GM19023 (cell line): ENCODE measurements around the gene AKAP1.
"Not testable (repeated sequence)": the region's sequence is repeated elsewhere in the genome, so short reads cannot be mapped to it uniquely, and the experiment has no call there.

Experiments used
- ATAC-seq: cut with Tn5 transposase; IDR thresholded peaks from one replicate; pipeline ENCODE4 v1.9.1; 2021; ENCODE audit warnings: mild to moderate bottlenecking, moderate library complexity; ENCODE audit not compliant: unreplicated experiment

AKAP1 gene

DNA sequence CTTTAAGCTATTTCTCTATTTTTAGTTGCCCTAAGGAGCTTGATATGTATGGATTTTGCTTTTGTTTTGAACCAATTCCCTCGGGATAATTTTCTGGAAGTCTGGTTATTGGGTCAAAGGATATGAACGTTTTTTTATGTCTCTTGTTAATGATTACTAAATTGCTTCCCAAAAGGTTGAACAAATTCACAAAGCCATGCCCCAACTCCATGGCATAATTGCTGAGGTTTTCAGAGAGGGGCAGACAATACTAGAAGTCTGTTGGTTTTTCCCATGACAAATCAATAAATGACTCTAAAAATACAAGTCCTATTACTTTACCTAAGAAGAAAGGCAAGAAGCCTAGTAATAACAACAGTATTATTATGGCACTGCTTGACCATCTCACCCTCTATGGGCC, 11.4 kb upstream of the AKAP1 start:
- no peak for ATAC-seq

DNA sequence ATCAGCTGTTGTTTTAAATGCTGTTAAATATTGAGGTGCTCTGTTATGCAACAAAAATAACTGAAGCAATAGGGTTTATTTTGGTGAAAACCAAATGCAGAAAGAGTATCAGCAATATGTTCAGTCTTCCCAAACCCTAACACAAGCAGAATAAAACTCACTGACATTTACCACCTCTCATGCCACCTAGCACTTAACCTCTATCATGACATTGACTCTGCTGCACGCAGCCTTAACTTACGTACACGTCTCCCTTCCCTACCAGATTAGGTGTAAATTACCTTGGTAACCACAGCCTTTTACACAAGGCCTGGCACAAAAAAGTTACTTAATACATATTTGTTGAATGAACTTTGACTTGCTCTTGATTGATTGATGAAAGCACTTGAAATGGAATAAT, 9.9 kb upstream of the AKAP1 start:
- no peak for ATAC-seq

DNA sequence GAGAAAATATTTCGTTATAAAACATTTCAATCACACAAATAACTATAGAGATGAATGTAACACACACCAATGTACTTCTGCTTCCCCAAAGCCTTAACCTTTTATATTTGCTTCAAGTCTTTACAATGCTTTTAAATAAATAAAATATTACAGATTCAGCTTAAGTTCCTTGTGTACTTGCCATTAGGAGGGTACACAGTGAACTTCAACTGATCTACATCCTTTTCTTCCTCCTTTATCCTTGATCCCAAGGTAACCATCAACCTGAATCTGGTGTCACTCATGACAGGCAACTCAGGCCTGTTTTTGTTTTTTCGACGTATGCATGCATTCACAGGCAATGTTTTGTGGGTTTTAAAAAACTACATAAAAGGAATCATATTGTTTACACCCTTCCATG, 9.3 kb upstream of the AKAP1 start:
- no peak for ATAC-seq

DNA sequence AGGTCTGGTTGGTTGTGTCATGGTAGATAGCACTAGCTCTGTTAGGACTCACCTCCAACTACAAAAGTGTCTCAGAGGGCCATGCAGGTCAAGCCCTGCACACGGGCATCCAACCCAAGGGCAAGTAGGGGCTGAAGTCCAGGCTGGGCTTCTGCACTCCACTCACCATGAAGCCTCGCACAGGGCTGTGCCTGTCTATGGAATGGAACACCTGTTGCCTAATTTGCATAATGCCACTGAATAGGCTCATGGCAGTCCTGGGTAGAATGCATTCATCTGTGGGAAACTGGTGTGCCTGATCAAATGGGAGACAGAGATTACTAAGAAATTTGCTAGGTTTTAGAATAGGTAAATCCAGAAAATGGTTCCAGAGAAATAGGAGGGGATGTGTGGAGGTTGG, 8.0 kb upstream of the AKAP1 start:
- ATAC-seq = no peak

DNA sequence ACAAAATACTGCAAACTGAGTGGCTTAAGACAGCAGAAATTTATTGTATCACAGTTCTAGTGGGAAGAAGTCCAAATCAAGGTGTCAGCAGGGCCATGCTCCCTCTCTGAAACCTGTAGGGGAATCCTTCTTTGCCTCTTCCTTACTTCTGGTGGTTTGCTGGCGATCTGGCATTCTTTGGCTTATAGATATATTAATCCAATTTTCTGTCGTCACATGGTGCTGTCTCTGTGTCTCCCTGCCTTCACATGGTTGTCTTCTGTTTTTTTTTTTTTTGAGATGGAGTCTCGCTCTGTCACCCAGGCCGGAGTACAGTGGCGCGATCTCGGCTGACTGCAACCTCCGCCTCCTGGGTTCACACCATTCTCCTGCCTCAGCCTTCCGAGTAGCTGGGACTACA, 6.8 kb upstream of the AKAP1 start:
- no peak for ATAC-seq

DNA sequence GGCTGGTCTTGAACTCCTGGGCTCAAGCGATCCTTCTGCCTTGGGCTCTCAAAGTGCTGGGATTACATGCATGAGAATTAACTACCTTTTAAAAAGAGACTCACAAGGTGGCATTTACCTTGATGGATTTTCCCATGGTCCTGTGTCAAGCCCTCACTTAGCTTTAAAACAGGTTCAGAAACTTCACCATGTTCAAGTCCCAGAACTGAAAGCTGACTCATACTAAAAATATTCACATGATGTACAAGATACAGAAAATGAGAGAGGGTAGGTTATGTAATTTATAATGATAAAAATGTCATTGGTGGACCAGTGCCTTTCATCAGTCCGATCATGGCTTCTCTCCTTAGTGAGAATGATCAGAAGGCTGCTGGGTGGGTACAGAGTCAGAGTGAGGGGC, 4.3 kb upstream of the AKAP1 start:
- no peak for ATAC-seq

DNA sequence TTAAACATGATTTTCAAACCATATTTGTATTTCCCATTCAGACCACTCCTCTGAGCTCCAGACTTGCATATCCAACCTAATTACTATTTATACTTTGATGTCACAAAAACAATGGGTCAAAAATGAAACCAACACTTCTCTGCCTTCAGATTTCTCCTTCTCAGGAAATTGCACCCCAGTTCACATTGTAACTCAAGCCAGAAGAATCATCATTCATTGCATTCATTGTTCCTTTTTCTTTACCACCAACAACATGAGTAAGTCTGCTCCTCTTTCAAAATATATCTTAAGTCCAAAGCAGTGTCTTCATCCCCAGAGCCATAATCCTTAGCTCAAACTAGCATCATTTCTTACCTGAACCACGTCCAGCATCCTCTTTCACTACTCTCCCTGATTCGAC, 2.6 kb upstream of the AKAP1 start:
- no peak for ATAC-seq

DNA sequence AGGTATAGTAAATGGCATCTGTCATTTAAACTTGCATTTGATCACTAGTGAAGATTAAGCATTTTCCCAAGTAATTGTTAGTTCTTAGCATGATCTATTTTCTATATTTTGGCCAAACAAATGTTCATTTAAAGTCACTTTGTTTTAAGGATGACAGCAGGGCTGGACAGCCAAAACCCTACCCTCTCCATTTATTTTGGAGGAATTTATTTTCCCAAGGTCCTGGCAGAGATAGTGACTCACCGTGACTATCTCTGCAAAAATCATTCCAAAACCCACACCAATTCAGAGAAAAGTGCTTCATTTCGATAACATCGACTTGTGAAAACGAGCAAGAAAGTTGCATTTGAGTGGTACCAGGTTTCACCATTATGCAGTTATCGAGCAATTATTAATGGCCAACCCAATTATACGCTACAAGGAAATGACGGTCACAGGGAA, 665 bp upstream of the AKAP1 start:
- ATAC-seq = no peak

DNA sequence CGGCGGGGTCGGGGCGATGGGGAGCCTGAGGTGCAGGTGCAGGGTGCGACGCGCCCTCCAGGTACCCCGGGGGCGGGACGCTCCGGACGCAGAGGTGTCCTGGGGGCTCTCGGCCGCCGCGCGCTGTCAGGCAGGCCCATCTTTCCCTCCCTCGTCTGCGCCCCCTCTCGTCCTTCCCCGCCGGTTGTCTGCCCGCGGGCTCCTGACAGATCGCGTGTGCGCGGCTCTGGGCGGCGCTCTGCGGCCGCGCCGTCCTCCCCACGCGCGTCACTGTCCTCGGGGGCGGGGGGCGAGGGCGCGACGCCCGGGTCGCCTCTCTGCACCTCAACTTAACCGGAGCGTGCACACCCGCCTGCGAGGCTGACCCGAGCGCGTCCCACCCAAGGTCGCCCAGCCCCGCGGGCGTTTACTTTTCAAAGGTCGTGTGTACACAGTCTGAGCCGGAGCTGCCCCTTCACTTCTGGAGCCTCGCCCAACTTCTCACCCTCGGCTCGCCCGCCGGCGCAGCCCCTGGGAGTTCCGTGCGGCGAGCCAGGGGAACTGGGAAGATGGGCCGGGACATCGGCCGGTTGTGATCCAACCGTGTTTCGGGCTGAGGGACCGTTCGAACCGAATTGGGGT, 512 bp downstream of the AKAP1 start:
- peak; percentile 46 for ATAC-seq

DNA sequence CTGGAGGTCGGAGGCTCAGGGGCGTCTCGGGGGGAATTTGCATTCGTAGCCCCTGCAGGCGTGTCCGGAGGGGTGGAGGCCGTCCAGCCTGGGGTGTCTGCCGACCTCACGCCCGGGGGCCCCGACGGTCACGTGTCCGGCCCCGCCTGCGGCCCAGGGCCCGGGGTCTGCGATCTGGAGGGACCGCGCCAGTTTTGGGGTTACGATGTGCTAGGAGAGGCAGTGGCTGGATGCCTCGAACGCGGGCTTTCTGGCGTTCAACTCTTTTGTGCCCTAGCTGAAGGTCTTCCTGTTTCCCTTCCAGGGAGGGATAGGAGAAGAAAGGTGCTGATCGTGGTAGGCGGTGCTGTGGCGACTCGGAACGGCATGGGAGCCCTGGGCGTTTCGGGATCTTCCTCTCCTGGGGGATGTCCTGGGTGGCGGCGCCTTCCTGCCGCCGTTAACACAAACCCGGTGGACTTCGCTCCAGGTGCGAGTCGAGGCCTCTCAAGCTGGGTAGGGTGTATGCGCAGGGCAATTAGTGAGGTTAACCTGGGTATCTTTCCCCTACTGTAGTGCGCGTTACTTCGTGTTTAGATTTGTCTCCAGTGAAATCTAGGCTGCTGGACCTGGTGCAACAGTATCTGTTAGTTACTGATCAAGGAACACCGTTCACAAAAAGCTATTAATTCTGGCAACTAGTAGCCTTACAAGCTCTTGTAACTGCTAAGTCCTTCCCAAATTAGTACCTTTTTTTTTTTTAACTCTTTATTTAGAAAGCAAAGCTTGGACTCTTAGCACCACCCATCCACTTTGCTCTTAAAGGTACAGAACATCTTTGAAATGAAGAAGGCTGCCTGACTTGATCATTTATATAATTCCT, 1.3 kb downstream of the AKAP1 start:
- ATAC-seq = no peak

DNA sequence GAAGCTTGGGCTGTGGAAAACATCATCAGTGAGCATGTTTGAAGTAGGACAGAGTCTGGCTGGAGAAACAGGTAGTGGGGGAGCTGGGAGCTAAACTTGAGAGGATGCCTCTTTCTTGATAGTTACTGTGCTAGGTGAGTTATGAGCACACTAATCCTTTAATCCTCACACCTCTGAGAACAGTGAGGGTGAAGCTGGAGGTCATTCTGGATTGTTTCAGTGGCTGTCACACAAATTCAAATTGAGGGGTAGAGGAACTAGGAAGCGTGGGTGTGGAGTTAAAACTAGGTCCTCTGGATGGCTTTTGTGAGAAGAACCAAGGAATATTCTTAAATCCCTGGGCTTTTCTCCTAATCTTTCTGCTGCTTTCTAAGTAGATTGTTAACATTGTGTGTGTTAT, 3.3 kb downstream of the AKAP1 start:
- no peak for ATAC-seq

DNA sequence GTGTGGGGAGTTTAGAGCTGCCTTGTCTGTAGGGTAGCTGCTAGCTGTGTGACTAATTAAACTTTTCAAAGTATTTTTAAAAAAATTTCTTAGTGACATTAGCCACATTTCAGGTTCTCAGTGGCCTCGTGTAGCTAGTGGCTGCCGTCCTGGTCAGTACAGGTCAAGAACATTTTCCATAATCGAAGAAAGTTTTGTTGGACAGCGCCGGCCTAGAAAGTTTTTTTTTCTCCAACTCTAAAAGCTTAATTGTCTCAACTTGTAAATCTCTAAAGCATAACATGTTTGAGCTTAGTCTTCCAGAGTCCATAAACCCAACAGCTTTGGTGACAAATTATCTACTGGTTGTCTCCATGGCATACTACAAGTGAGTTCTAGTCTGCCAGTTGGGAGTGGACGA, 4.3 kb downstream of the AKAP1 start:
- no peak for ATAC-seq

DNA sequence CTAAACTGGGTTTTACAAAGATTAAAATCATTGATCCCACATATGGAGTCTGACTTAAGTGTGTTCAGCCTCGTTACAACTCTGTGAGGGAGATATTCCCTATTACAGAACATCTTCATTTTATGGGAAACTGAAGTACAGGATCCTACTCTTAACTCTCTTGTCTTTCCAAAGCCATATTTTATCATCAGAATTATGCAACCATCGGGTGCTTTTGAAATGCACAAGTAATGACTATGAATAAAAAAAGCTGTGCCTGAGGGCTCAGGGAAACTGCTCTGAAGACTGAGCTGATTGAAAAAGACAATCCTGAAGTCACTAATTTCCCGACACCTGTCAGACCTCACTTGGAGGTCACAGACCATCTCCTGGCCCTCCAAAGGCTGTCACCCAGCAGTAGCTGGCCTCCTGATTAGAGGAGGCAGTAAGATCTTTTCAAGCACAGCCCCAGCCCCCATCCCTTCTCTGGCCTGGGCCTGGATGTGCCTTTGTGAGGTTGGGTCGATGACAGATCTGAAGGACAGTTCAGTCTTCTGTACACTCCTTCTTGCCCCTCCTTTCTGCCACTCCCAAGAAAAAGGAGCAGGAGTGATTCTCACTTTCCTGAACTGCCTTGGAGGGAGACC, 5.6 kb downstream of the AKAP1 start:
- no peak for ATAC-seq

DNA sequence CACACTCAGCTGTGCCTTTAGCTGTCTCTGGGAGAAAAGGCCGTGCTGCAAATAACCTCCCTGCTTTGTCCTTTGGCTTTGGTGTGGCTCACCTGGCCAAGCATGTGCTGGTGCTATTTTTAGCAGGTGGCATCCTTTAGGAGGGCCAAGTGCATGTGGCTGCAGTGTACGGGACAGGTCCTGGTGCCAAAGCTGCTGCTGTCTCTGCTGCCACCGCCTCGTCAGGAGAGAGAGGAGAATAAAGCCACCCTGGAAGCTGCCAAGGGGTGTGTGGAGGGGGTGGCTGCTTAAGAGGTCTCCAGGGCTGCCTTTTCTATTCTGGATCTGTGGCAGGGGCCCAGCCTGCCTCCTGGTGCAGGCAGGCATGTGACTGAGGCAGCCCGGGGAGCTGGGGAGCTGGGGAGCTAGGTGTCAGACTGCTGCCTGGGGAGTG, 6.2 kb downstream of the AKAP1 start:
- no peak for ATAC-seq

DNA sequence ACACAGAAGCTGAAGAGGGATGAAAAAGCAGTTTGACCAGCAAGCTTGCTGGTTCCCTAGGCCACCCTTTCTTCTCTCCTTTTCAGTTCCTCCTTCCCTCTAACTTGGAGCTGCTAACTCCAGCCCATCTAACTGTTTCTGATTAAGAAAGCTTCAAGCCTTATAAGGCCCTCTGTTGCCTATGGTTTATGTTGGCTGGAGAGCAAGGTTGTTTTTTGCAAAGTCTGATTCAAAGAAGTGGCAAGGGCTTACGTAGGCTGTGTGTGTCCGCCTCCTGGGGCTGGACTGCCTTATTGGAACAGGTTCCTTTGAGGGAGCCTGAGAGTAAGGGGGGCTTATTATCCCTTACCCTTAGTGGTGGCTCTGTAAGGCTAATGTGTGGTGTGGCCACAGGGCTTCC, 7.1 kb downstream of the AKAP1 start:
- no peak for ATAC-seq

DNA sequence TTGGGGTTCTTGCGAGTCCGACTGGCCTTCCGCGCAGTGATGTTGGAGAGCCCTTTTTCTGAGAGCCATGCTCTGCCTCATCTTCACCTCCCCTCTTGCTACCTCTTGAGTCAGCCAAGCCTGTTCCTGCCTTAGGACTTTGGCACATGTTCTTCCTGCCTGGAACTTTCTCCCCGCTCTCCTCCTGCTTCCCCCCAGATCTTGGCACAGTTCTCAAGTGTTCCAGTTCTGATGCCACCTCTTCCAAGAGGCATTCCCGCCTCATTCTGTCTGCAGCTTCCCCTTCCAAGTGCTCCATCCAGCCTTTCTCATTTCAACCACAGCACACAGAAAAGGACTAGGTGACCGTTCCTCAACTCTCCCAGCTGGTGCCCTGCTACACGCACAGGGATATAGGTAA, 7.7 kb downstream of the AKAP1 start:
- no peak for ATAC-seq

DNA sequence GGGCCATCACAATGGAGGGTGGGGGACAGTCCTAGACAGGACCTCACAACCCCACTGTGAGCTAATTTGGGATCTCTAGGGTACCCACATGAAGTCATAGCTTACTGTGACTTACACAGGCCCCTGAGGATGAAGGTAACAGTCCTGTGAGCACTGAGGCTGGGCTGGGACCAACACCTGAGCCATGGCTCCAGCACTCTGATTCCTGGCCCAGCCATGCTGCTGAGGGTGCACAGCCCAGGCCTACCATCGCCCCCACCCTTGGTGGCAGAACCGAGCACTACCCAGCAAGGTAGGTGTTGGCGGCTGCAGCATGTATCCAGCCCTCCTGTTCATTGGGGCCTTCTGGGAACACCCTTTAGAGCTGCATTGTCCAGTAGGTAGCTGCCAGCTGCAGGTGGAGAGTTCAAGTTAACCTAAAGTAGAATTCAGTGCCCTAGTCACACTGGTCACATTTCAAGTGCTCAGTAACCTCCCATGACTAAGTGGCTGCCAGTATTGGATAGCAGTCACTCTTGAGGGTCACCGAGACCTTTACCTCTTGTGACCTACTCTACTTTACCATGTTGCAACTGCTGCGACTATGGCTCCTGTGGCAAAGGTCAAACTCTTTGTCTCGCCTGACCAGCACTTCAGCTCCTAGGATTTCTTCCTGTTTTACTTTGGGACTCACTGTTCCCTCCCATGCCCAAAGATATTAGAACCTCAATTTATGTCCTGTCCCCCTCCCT, 11.6 kb downstream of the AKAP1 start:
- ATAC-seq = no peak

DNA sequence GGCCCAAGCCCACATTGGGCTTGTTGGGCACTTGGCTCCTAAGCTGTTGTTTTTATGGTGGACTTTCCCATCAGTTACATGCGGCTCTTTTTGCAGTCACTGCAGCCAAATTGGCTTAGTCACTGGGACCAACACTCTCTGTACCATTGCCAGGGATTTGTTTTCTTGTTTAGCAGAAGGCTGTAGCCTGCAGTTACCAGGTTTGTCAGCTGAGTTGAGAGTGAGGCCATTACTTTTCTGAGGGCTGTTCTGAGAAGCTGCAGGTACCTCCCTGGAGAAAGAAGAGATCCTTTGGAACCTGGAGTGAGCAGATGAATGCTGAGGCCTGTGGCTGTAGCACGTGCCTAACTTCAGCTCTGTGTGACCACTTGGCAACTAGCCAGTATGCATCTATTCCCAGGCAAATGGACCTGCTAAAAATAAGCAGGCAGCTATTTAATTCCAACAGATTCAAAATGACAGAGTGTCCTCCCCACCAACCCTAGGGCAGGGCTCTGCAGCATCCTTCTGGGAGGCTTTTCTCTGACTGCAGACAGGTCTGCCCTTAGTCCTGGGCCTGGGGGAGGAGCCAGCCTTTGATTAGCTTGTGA, 12.9 kb downstream of the AKAP1 start:
- no peak for ATAC-seq

DNA sequence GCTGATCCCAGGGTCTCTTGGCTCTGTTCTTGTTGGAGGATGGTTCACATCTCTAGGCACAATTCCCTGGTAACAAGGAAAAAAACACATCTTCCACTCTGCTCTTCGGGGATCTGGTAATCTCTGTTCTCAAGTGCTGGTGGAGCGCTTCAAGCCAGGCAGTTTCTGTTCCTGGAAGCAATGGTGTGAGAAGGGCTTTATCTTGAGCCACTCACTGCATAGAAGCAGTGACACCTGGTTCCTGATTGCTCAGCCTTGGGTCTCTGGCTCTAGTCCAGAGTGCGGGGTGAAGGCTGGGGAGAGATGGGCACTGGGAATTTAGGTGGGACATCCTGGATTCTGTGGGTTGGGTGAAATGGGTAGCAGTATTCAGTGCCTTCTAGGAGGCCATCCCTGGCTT, 14.1 kb downstream of the AKAP1 start:
- ATAC-seq = peak; percentile 62

DNA sequence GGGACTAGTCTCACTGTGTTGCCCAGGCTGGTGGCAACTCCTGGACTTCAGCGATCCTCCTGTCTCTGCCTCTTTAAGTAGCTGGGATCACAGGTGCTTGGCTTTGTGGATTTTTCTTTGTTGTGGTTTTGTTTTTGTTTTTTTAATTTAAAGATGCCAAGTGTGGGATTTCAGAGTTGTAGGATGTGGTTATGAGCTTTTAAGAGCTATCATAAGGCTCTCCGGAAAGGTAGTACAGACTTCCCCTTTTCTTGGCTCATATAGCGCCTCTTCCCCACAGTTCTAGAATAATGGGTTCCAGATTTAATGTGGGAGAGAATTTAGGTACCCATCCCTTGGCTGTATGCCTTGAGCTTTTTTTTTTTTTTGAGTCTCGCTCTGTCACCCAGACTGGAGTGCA, 17.1 kb downstream of the AKAP1 start:
- no peak for ATAC-seq

DNA sequence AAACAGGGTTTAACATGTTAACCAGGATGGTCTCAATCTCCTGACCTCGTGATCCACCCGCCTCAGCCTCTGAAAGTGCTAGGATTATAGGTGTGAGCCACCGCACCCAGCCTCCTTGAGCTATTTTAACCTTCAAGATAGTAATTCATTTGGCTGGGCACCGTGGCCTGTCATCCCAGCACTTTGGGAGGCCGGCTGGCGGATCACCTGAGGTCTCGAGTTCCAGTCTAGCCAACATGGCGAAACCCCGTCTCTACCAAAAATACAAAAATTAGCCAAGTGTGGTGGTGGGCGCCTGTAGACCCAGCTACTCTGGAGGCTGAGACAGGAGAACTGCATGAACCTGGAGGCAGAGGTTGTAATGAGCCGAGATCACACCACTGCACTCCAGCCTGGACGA, 17.6 kb downstream of the AKAP1 start:
- ATAC-seq = not testable (repeated sequence)
